ENCODE results near the gene AVPR1A. TPM values are rescaled to one million over a fixed set of nuclear protein-coding genes. Genes with fewer than 3 reads are reported as not detected.
"Not testable (repeated sequence)": the region's sequence is repeated elsewhere in the genome, so short reads cannot be mapped to it uniquely, and the experiment has no call there.

The AVPR1A gene
- 1 to 10 TPM in 1 of 6 donors, under 1 TPM in 5; 0.16 to 1.1 (median 0.55) TPM for total RNA-seq
- polyA plus RNA-seq, result under 1 TPM; 0.19 to 0.80 TPM

DNA sequence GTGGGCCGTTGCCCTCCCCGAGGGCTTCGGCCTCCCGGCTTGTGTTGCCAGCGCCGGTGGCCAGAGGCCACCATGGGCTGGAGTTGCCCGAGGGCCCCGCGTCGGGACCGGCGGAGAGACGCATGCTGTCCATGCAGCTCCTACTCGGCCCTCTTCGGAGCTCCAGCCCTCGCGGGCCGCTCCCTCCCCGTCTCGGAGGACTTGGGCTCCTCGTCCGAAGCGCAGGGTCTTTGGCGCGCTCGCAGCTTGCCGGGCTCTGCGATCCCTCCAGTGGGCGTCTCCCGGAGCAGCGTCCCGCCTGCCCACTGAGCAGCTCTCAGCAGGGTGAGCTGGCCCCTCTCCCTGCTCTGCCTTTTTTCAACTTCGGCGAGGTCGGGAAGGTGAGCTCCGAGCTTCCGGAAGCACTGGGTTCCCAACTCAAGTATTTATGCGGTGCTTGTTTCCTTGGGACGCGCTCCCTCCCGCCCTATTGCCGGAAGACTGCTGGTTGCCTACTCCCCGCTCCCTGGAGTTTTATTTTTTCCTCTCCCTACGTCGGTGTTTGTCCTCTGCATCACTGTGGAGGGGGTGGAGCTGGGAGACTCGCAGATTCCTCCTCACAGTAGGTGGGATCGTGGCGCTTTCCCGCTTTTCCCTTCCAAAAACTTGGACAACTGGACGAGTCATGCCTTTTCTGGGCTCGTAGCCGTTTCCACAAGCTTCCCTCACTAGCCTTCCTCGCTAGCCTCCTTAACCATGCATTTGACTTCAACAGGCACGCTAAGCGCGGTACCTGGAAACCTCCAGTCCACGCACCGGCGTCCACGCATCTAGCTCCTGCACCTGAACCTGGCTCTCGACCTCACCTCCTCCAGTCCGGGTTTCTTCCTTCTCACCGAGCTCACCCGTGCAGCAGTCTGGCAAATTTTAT is at the start of gene AVPR1A:
Gene AVPR1A (minus strand): TSS at position 489 of the 910 bp plus-strand sequence. CDS start 365 bp downstream, at position 124.
- peak in 5 of 6 donors; percentile 15 to 52 (median 29) for DNase-seq
- peaks cover 0 to 80% (median 15%) of the 10 kb centered on the region in 4 donors for H3K27me3 ChIP-seq
- no peak for FAIRE-seq
- ATAC-seq, result peak; percentile 47 to 65 (median 61)
- peaks cover 0 to 11% (median 10%) of the 10 kb centered on the region in 3 donors for H3K4me1 ChIP-seq
- intact Hi-C loops (cut with DNase I), result no loop called here
- H3K36me3 ChIP-seq, result no peaks in the 10 kb centered on the region
- no peak within 1 kb of the TSS for H3K27ac ChIP-seq
- TF ChIP-seq CTCF (IDR thresholded peaks at IDR 0.05), result no peak
- H3K9me3 ChIP-seq, result no peaks in the 10 kb centered on the region
- H3K4me3 ChIP-seq, result peak within 1 kb of the TSS; percentile 6 to 50 (median 28)
- 2% methylated on average over 63 to 64 of the region's 64 CpGs for WGBS, 2 donors

- 44 to 47% methylated on average over 7 of the region's 7 CpGs for WGBS, 2 donors
- peak in 1 of 6 donors; percentile 6 for DNase-seq
Observed at GRCh38 chr12:63196168-63196567, 45.2 kb upstream of the AVPR1A start.

DNA sequence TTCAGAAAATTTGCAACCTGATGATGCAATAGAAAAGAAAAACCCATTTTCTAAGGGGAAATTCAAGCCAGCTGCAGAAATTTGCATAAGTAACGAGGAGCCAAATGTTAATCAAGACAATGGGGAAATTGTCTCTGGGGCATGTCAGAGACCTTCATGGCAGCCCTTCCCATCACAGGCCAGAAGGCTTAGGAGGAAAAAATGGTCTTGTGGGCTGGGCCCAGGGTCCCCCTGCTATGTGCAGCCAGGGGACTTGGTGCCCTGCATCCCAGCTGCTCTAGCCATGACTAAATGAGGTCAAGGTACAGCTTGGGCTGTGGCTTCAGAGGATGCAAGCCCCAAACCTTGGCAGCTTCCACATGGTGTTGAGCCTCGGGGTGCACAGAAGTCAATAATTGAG is 28.2 kb upstream of the AVPR1A start:
- FAIRE-seq, result no peak
- Histone ChIP-seq H3K36me3 (no peaks in the 10 kb centered on the region), H3K27ac (no peak overlapping the region), H3K4me1 (no peaks in the 10 kb centered on the region), H3K27me3 (no peaks in the 10 kb centered on the region), H3K4me3 (no peak overlapping the region), H3K9me3 (no peaks in the 10 kb centered on the region)
- no peak for TF ChIP-seq CTCF (IDR thresholded peaks at IDR 0.05)
- no peak for DNase-seq
- no peak for ATAC-seq
- 43 to 54% methylated on average over 2 of the region's 2 CpGs for WGBS, 2 donors
- intact Hi-C loops (cut with DNase I), result no loop called here

More at GRCh38 chr12:63196168-63196567, 45.2 kb upstream of the AVPR1A start:
- no peak for FAIRE-seq
- intact Hi-C loops (cut with DNase I), result no loop called here
- H3K27ac ChIP-seq, result no peak overlapping the region
- no peaks in the 10 kb centered on the region for H3K36me3 ChIP-seq
- no peak overlapping the region for H3K4me3 ChIP-seq
- ATAC-seq, result no peak
- H3K4me1 ChIP-seq, result no peaks in the 10 kb centered on the region
- no peaks in the 10 kb centered on the region for H3K27me3 ChIP-seq
- no peaks in the 10 kb centered on the region for H3K9me3 ChIP-seq
- TF ChIP-seq CTCF (IDR thresholded peaks at IDR 0.05), result no peak

GRCh38 chr12:63170321-63170720 is 19.3 kb upstream of the AVPR1A start:
- TF ChIP-seq CTCF (IDR thresholded peaks at IDR 0.05), result no peak
- Histone ChIP-seq H3K4me3 (no peak overlapping the region), H3K36me3 (no peaks in the 10 kb centered on the region), H3K9me3 (no peaks in the 10 kb centered on the region), H3K4me1 (no peaks in the 10 kb centered on the region), H3K27ac (no peak overlapping the region), H3K27me3 (no peaks in the 10 kb centered on the region)
- ATAC-seq (no peak), FAIRE-seq (no peak), DNase-seq (no peak)
- intact Hi-C loops (cut with DNase I), result no loop called here

DNA sequence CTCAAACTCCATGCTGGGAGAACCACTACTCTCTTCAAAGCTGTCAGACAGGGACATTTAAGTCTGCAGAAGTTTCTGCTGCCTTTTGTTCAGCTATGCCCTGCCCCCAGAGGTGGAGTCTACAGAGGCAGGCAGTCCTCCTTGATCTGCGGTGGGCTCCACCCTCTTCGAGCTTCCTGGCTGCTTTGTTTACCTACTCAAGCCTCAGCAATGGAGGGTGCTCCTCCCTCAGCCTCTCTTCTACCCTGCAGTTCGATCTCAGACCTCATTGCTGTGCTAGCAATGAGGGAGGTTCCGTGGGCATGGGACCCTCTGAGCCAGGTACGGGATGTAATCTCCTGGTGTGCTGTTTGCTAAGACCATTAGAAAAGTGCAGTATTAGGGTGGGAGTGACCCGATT is 16.7 kb upstream of the AVPR1A start:
- H3K9me3 ChIP-seq; H3K4me1 ChIP-seq; H3K27ac ChIP-seq; intact Hi-C loops (cut with DNase I); H3K4me3 ChIP-seq; DNase-seq; H3K27me3 ChIP-seq; H3K36me3 ChIP-seq; ATAC-seq; FAIRE-seq: not testable (repeated sequence)
- WGBS, 2 donors, result 61 to 64% methylated on average over 6 of the region's 6 CpGs
